Medulla oblongata (tissue), 1 donor: Measurements from ENCODE around the gene ADGRG1.
"Not testable (repeated sequence)": the region's sequence is repeated elsewhere in the genome, so short reads cannot be mapped to it uniquely, and the experiment has no call there.

Source experiments
- DNase-seq: peaks from one replicate; pipeline ENCODE4 v3.0.0-alpha.2; 2015; ENCODE audit errors: extremely low spot score

Gene ADGRG1

DNA sequence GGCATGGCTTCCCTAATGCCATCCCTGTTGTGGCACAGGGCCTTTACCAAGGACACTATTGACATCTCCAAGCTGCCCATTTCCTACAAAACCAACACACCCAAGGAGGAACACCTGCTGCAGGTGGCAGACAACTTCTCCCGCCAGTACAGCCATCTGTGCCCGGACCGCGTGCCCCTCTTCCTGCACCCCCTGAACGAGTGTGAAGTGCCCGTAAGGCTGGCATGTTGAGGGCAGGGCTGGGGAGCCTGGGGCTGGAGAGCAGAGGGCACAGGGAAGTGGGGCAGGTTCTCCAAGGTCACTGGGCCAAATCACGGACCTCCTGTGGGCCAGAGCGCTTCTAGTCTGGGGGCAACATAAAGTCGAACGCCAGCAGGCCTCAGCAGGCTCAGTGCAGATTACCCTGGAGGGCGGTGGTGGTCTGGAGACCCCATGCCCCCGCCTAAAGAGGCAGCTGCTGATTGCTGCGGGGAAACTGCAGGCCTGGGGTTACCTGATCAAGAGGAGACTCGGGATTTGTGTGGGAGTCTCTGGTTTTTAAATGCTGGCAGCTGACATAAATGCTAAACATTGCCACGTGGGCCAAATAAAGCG is 70.5 kb downstream of the ADGRG1 start:
- DNase-seq: no peak

DNA sequence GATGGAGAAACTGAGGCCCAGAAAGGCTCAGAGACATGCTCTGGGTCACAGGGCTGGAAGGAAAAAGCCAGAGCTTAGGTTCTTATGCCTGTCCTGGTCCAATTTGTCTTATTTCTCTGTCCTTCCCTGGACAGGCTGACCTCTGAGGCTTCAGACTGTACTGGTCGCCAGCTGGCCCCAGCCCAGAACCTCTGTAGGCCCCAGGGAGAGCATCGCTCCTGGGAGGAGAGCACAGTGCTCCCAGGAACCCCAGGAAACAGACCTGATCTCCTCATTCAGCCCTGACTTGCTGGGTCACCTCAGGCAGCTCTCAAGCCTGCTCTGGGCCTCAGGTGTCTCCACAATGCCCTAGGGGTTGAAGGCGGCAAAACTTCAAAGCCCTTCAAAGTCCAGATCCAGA is 71.1 kb downstream of the ADGRG1 start:
- DNase-seq: no peak

DNA sequence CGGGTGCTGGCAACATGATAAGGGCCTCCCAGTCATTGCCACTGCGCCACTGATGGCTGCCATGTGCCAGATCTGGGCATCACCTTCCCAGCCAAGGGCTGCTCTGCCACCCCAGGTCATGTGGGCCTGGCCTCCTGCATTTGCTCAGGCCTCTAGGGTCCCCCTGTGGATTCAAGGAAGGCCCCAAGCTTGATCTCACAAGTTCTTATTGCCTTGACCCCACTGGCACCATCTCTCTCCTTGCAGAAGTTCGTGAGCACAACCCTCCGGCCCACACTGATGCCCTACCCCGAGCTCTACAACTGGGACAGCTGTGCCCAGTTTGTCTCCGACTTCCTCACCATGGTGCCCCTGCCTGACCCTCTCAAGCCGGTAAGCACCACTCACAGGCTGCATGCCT is 71.5 kb downstream of the ADGRG1 start:
- DNase-seq: no peak

DNA sequence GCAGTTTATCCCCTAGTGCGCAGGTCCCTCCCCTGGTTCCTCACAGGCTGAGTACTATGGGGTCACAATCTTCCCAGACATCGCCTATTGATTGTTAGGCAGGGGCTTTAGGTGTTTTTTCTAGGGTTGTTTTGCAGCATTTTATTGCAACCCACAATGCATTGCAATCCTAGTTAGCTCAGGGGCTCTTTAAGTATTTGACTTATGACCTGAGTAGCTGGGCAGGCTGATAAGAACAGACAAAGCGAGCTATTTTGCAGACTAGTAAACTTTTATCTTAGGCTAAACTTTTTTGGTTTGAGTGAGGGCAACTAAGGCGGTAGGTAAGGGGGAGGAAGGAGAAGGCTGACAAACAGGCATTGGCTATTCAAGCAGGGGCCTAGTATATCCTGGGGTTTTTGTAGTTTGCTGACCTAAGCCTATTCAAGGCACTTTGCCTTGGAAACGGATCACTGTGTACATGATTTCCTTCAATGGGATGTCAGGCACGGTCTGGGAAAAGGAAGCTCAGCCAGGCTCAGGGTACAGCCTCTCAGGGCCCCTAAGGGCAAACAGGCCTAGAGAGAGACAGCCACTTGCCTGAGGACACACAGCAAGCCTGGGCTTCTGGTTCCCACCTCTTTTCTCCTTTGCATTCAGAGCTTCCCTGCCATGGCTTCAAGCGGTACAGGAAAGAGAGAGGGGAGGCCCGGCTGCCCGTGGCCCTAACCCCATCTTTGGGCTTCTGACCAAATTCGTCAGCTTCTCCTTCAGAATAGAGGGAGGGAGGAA is 72.5 kb downstream of the ADGRG1 start:
- DNase-seq: no peak

GRCh38 chr16:57701759-57702371 is 73.4 kb downstream of the ADGRG1 start:
- DNase-seq: no peak

DNA sequence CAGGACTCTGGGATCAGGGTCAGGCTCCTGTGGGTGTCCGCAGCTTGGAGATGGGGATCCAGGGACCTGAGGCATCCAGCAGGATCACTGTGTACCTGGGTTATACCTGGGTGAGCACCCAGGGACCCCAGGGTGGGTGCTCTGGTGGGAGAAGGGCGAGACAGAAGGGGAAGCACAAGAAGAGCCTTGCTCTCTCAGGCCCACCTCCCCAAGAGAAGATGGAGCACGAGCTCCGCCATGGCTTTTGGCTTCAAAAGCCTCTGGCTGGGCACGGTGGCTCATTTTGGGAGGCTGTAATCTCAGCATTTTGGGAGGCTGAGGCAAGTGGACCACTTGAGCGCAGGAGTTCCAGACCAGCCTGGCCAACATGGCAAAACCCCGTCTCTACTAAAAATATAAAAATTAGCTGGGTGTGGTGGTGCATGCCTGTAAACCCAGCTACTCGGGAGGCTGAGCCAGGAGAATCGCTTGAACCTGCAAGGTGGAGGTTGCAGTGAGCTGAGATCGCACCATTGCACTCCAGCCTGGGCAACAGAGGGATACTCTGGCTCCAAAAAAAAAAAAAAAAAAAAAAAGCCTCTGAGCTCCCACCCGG is 75.1 kb downstream of the ADGRG1 start:
- DNase-seq: no peak

GRCh38 chr16:57704011-57704904 is 75.8 kb downstream of the ADGRG1 start:
- no peak for DNase-seq

- DNase-seq: no peak
Observed at GRCh38 chr16:57704905-57705852, 76.7 kb downstream of the ADGRG1 start.

- no peak for DNase-seq
Observed at GRCh38 chr16:57706717-57707116, 78.3 kb downstream of the ADGRG1 start.

DNA sequence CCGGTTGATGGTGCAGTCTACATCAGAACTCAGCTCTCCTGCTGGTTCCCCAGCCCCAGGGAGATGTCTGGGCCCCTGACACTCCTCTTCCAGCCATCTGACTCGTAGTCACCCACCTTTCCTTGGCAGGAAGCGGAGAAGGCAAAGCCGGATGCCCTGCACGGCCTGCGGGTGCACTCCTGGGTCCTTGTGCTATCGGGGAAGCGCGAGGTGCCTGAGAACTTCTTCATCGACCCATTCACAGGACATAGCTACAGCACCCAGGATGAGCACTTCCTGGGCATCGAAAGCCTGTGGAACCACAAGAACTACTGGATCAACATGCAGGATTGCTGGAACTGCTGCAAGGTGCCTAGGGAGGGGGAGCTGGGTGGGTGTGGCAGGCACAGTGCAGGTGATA is 78.9 kb downstream of the ADGRG1 start:
- DNase-seq: no peak

DNA sequence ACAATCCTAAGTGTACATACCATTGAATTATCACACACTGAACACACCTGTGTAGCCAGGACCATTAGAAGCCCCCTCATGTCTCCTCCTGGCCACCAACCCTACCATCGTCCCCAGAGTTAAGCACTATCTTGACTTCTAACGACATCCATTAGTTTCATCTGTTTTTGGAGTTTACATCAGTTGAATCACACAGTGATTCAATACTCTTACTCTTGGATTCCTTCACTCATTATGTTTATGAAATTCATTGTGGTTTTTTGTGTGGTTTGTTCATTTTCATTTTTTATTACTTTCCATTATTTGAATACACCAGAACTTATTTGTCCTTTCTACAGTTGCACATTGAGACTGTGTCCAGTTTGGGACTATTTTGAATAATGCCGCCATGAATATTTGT is 79.7 kb downstream of the ADGRG1 start:
- no peak for DNase-seq

- DNase-seq: no peak
Observed at GRCh38 chr16:57709663-57710062, 81.2 kb downstream of the ADGRG1 start.

- no peak for DNase-seq
Observed at GRCh38 chr16:57711346-57711745, 82.9 kb downstream of the ADGRG1 start.

- no peak for DNase-seq
Observed at GRCh38 chr16:57711993-57712392, 83.6 kb downstream of the ADGRG1 start.

DNA sequence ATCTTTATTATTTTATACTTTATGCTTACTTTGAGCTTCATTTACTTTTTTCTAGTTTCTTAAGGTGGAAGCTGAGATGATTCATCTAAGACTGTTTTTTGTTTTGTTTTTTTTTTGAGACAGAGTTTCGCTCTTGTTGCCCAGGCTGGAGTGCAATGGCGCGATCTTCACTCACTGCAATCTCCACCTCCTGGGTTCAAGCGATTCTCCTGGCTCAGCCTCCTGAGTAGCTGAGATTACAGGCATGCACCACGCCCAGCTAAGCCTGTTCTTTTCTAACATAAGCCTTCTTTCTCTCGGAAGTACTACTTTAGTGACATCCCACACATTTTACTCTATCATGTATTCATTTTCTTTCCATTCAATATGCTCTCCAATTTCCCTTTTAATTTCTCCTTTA is 84.1 kb downstream of the ADGRG1 start:
- not testable (repeated sequence) for DNase-seq

DNA sequence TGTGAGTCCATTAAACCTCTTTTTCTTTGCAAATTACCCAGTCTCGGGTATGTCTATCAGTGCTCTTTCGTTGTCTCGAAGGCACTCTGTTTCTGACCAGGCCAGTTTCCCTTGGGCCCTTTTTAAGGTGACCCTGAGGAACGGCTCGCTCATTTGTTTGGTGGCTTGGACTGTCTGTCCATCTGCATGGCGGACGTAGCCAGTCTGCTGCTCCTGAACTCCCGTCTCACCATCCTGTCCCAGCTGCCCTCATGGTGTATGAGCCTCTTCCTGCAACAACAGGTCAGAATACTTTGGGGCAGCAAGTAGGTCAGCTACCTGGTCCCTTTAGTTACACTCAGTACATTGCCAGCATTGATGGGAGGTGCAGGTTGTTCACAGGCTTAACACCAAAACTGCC is 85.2 kb downstream of the ADGRG1 start:
- DNase-seq: no peak

GRCh38 chr16:57714047-57714446 is 85.6 kb downstream of the ADGRG1 start:
- no peak for DNase-seq
